Caco-2 (cell line): Measurements from ENCODE around the gene BTNL2. TPM values are rescaled to one million over a fixed set of nuclear protein-coding genes. Genes with fewer than 3 reads are reported as not detected.

ENCODE experiments used
- BruUV-seq: library from RNA; stranded (reverse); fragments of 400-500 nt; replicated peaks from 2 replicates; lab custom pipeline; 2021; lab: Mats Ljungman, UMichigan
- CTCF ChIA-PET: fragments of 300-600 bp; sonication (Branson Sonifier 250); formaldehyde crosslinking; loops from one replicate; lab custom pipeline; 2022; ENCODE audit warnings: antibody characterized with exemption; lab: Charles Lee
- POLR2A ChIA-PET: fragments of 300-600 bp; sonication (Branson Sonifier 250); formaldehyde crosslinking; loops from one replicate; lab custom pipeline; 2022; ENCODE audit warnings: antibody characterized with exemption; lab: Charles Lee
- DNase-seq, 2 experiments: peaks; one replicate each; pipeline versions ENCODE4 v3.0.0 to v3.0.0-alpha.2; 2020 to 2022
- H3K27me3 ChIP-seq: replicated peaks from 2 replicates; pipeline ENCODE4 v1.6.0; 2011; ENCODE audit warnings: low read length; ENCODE audit not compliant: control insufficient read depth, insufficient read depth
- H3K36me3 ChIP-seq: 2 replicates; pipeline ENCODE4 v1.5.1; 2011; ENCODE audit warnings: low read length; ENCODE audit not compliant: control insufficient read depth, insufficient read depth
- H3K4me1 ChIP-seq: fragments of 250-450 bp; sonication (Bioruptor Pico); 2 replicates; pipeline ENCODE4 v1.5.1; 2020; ENCODE audit warnings: mild to moderate bottlenecking
- H3K4me3 ChIP-seq: 2 replicates; pipeline ENCODE4 v1.5.1; 2011; ENCODE audit warnings: low read depth, mild to moderate bottlenecking, control low read depth, low read length
- H3K9me3 ChIP-seq: fragments of 250-450 bp; sonication (Bioruptor Pico); 2 replicates; pipeline ENCODE4 v1.5.1; 2020; ENCODE audit warnings: mild to moderate bottlenecking, moderate library complexity
- H3K27ac Mint-ChIP-seq: one replicate; pipeline ENCODE4 v1.8.0; 2022; ENCODE audit warnings: mixed read lengths; ENCODE audit not compliant: unreplicated experiment
- H3K27me3 Mint-ChIP-seq: one replicate; pipeline ENCODE4 v1.8.0; 2022; ENCODE audit warnings: mixed read lengths; ENCODE audit not compliant: insufficient read depth, unreplicated experiment
- H3K36me3 Mint-ChIP-seq: one replicate; pipeline ENCODE4 v1.8.0; 2022; ENCODE audit warnings: mild to moderate bottlenecking, mixed read lengths; ENCODE audit not compliant: insufficient read depth, unreplicated experiment
- H3K4me1 Mint-ChIP-seq: one replicate; pipeline ENCODE4 v1.8.0; 2022; ENCODE audit warnings: low read depth, mixed read lengths; ENCODE audit not compliant: unreplicated experiment
- H3K4me3 Mint-ChIP-seq: one replicate; pipeline ENCODE4 v1.8.0; 2022; ENCODE audit warnings: mild to moderate bottlenecking, moderate library complexity, mixed read lengths; ENCODE audit not compliant: unreplicated experiment
- H3K9me3 Mint-ChIP-seq: one replicate; pipeline ENCODE4 v1.8.0; 2022; ENCODE audit warnings: mixed read lengths; ENCODE audit not compliant: unreplicated experiment
- intact Hi-C: fragments of 100-400 bp; cut with micrococcal nuclease; formaldehyde crosslinking; loops from one replicate; pipeline ENCODE4 v1.10.0; 2022; ENCODE audit not compliant: unreplicated experiment
- total RNA-seq: library from RNA; stranded (reverse); gene quantifications from 2 replicates; pipeline ENCODE4 v1.2.3, GENCODE V29; 2022
- TF ChIP-seq, protein P1 (sequence below), 2 experiments: fragments of 200-600 bp in 1 of 2; IDR thresholded peaks; 1 replicate in 1 of 2; 2 replicates in 1 of 2; pipeline versions ENCODE4 v1.5.1 to v1.8.0; 2011 to 2022; ENCODE audit warnings: antibody characterized with exemption in 1 of 2, control low read depth in 1 of 2, inconsistent platforms in 1 of 2, low read depth in 1 of 2, low read length in 1 of 2, mild to moderate bottlenecking in 1 of 2, moderate library complexity in 1 of 2; ENCODE audit not compliant: insufficient read depth in 1 of 2, severe bottlenecking in 1 of 2, unreplicated experiment in 1 of 2

Gene BTNL2
- total RNA-seq, 1 experiment from 2014 or later, result not detected

DNA sequence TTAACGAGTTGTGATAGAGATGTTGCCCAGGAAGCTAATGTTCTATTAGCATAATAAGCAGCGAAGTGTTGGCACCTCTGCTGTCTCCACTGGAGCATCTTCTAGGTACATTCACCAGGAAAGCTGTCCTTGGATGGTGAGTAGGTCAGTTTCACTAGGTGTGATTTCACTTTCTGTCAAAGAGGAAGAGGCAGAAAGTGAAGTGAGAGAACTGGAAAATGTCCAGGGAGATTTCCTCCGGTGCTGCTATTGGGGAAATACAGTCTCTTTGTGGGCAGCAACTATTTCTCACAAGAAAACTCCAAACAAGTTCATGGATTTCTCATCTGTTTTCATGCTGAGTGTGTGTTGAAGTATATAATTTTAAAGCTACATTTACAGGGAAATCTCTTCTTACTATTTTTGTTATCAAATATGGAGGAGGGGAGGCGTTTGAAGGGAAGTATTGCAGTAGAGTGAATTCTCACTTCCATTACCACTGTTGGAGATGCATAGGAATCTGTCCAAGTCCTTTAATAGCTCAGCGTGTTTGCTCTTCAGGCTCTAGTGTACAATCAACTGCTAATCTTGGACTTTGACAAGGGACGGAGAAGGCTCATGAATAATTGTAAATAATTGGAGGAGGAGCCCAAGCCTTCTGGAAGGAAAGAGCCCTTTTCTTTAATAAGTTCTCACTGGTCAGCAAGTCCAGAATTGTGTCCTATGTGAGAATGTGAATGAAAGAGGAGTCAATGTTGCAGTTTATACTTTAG is 19.2 kb downstream of the BTNL2 start:
- no peak for DNase-seq
- Histone ChIP-seq H3K9me3 (0 out of 2 replicates have a peak, but pooled peaks cover 3% of the 10 kb centered on the region), H3K4me3 (no peak overlapping the region), H3K4me1 (peaks cover 7% of the 10 kb centered on the region), H3K36me3 (no peaks in the 10 kb centered on the region), H3K27me3 (no peaks in the 10 kb centered on the region)
- H3K4me3 Mint-ChIP-seq, result no peak overlapping the region
- peaks cover 3% of the 10 kb centered on the region for H3K36me3 Mint-ChIP-seq
- H3K27me3 Mint-ChIP-seq, result no peaks in the 10 kb centered on the region
- BruUV-seq, result no TSS peak
- CTCF ChIA-PET, result no interaction called here
- H3K27ac Mint-ChIP-seq, result no peak overlapping the region
- no peaks in the 10 kb centered on the region for H3K9me3 Mint-ChIP-seq
- H3K4me1 Mint-ChIP-seq, result peaks cover 11% of the 10 kb centered on the region
- intact Hi-C loops, result no loop called here
- POLR2A ChIA-PET, result no interaction called here
- TF ChIP-seq, protein P1, sequence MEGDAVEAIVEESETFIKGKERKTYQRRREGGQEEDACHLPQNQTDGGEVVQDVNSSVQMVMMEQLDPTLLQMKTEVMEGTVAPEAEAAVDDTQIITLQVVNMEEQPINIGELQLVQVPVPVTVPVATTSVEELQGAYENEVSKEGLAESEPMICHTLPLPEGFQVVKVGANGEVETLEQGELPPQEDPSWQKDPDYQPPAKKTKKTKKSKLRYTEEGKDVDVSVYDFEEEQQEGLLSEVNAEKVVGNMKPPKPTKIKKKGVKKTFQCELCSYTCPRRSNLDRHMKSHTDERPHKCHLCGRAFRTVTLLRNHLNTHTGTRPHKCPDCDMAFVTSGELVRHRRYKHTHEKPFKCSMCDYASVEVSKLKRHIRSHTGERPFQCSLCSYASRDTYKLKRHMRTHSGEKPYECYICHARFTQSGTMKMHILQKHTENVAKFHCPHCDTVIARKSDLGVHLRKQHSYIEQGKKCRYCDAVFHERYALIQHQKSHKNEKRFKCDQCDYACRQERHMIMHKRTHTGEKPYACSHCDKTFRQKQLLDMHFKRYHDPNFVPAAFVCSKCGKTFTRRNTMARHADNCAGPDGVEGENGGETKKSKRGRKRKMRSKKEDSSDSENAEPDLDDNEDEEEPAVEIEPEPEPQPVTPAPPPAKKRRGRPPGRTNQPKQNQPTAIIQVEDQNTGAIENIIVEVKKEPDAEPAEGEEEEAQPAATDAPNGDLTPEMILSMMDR (IDR thresholded peaks at IDR 0.05; ENCODE audit: insufficient read depth in 1 of 2, low read depth in 1 of 2, low read length in 1 of 2, severe bottlenecking in 1 of 2, unreplicated experiment in 1 of 2), result no peak

DNA sequence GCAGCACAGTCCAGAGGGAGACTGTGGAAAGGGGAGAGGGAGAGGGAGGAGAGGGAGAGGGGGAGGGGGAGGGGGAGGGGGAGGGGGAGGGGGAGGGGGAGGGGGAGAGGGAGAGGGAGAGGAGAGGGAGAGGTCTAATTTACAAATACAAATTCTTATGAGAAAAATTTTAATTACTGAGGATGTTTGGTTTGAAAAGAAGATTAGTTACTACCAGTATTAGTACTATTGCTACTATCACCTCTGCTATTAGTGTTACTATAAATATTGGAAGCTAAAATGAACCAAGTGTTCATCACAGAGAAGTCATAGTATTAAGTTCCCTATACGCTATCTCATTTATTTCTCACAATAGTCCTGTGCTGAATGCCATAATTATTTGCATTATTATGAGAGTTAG is 20.9 kb downstream of the BTNL2 start:
- Mint-ChIP-seq H3K27ac (no peak overlapping the region), H3K4me3 (no peak overlapping the region), H3K36me3 (peaks cover 6% of the 10 kb centered on the region), H3K4me1 (peaks cover 11% of the 10 kb centered on the region), H3K27me3 (no peaks in the 10 kb centered on the region), H3K9me3 (no peaks in the 10 kb centered on the region)
- H3K4me3 ChIP-seq, result no peak overlapping the region
- intact Hi-C loops, result no loop called here
- peaks cover 7% of the 10 kb centered on the region for H3K4me1 ChIP-seq
- TF ChIP-seq, protein P1 (IDR thresholded peaks at IDR 0.05; ENCODE audit: insufficient read depth in 1 of 2, low read depth in 1 of 2, low read length in 1 of 2, severe bottlenecking in 1 of 2, unreplicated experiment in 1 of 2), result no peak
- H3K36me3 ChIP-seq, result no peaks in the 10 kb centered on the region
- BruUV-seq, result no TSS peak
- no peaks in the 10 kb centered on the region for H3K27me3 ChIP-seq
- no peak for DNase-seq
- 0 out of 2 replicates have a peak, but pooled peaks cover 3% of the 10 kb centered on the region for H3K9me3 ChIP-seq
- ChIA-PET CTCF (interaction anchor here (0.6 kb wide), 1 partner anchor 1901 kb away, joined by 3 read pairs; no protein-coding TSS in a partner anchor), POLR2A (no interaction called here)

DNA sequence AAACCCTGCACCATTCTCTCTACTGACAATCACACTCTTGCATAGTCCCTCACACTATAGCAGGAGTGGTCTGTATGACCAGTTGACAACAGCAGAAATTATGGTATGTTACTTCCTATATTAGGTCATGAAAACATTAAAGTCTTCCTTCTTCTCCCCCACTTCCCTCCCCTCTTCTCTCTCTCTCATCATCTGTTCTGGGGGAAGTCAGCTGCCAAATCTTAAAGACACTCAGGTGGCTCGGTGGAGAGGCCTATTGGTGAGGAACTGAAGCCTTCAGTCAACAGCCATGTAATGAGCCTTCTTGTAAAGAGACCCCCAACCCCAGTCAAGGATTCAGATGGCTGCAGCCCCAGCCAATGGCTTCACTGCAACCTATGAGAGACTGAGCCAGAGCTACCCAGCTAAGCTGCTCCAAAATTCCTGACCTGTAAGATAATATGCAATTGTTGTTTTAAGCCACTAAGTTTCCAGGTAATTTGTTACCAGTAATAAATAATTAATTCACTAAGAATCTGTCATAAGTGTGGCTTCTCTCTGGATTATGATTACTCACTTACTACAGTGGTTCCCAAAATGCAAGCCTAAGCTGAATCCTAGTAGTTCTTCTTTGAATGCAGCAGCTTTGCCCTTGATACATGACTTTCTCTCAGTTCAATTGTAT is 24.1 kb downstream of the BTNL2 start:
- H3K4me1 ChIP-seq, result peaks cover 2% of the 10 kb centered on the region
- peaks cover 6% of the 10 kb centered on the region for H3K4me1 Mint-ChIP-seq
- POLR2A ChIA-PET, result no interaction called here
- H3K27ac Mint-ChIP-seq, result no peak overlapping the region
- H3K4me3 ChIP-seq, result no peak overlapping the region
- TF ChIP-seq, protein P1 (IDR thresholded peaks at IDR 0.05; ENCODE audit: insufficient read depth in 1 of 2, low read depth in 1 of 2, low read length in 1 of 2, severe bottlenecking in 1 of 2, unreplicated experiment in 1 of 2), result no peak
- BruUV-seq, result no TSS peak
- H3K9me3 ChIP-seq, result 0 out of 2 replicates have a peak, but pooled peaks cover 3% of the 10 kb centered on the region
- CTCF ChIA-PET, result no interaction called here
- intact Hi-C loops, result no loop called here
- no peaks in the 10 kb centered on the region for H3K9me3 Mint-ChIP-seq
- peaks cover 6% of the 10 kb centered on the region for H3K36me3 Mint-ChIP-seq
- no peak overlapping the region for H3K4me3 Mint-ChIP-seq
- H3K27me3 Mint-ChIP-seq, result no peaks in the 10 kb centered on the region
- no peaks in the 10 kb centered on the region for H3K36me3 ChIP-seq
- no peak for DNase-seq
- no peaks in the 10 kb centered on the region for H3K27me3 ChIP-seq
